Measurements from ENCODE around the gene BIN2. TPM values are rescaled to one million over a fixed set of nuclear protein-coding genes. Genes with fewer than 3 reads are reported as not detected.

The BIN2 gene
- total RNA-seq, 1 donor from 2014 or later, result 0.18 TPM

DNA sequence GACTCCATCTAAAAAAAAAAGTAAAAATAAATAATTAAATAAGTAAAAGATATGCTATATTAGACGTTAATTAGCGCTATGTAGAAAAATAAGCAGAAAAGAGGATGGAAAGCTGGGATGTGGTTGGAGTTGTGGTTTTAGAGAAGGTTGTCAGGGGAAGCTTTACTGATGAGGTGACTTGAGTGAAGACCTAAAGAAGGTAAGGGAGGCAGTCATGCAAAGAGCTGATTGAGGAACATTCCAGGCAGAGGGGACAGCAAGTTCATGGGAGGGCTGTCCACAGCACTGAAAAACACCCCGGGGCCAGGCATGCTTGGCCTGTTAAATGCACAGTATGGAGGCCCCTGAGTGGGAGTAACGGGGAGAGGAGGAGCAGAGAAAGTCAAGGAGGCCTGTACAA is 69.4 kb downstream of the BIN2 start:
- Mint-ChIP-seq H3K9me3 (no peaks in the 10 kb centered on the region), H3K4me3 (no peak overlapping the region), H3K4me1 (peaks cover 4% of the 10 kb centered on the region), H3K36me3 (peaks cover 4% of the 10 kb centered on the region), H3K27ac (peak overlapping the region; percentile 83), H3K27me3 (ENCODE audit: low read depth) (no peaks in the 10 kb centered on the region)
- TF ChIP-seq, protein P1, sequence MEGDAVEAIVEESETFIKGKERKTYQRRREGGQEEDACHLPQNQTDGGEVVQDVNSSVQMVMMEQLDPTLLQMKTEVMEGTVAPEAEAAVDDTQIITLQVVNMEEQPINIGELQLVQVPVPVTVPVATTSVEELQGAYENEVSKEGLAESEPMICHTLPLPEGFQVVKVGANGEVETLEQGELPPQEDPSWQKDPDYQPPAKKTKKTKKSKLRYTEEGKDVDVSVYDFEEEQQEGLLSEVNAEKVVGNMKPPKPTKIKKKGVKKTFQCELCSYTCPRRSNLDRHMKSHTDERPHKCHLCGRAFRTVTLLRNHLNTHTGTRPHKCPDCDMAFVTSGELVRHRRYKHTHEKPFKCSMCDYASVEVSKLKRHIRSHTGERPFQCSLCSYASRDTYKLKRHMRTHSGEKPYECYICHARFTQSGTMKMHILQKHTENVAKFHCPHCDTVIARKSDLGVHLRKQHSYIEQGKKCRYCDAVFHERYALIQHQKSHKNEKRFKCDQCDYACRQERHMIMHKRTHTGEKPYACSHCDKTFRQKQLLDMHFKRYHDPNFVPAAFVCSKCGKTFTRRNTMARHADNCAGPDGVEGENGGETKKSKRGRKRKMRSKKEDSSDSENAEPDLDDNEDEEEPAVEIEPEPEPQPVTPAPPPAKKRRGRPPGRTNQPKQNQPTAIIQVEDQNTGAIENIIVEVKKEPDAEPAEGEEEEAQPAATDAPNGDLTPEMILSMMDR (IDR thresholded peaks at IDR 0.05; ENCODE audit: unreplicated experiment), result no peak
- DNase-seq (ENCODE audit: low spot score in 2 of 2, unreplicated experiment in 2 of 2), result no peak

DNA sequence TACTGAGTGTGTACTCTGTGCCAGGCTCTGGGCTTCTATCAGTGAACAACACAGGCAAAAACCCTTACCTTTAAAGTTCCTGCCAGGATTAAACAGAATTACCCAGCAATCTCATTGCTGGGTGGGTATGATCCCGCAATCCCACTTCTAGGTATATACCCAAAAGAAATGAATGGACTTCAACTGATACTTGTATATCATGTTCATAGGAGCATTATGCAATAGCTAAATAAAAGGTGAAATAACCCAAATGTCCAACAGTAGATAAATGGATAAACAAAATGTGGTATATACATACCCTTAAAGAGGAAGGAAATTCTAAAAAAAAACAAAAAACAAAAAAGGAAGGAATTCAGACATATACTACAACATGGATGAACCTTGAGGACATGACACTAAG is 70.7 kb downstream of the BIN2 start:
- Mint-ChIP-seq H3K4me1 (peaks cover 4% of the 10 kb centered on the region), H3K4me3 (no peak overlapping the region), H3K9me3 (no peaks in the 10 kb centered on the region), H3K36me3 (peaks cover 4% of the 10 kb centered on the region), H3K27me3 (ENCODE audit: low read depth) (no peaks in the 10 kb centered on the region), H3K27ac (no peak overlapping the region)
- TF ChIP-seq, protein P1 (IDR thresholded peaks at IDR 0.05; ENCODE audit: unreplicated experiment), result no peak
- DNase-seq (ENCODE audit: low spot score in 2 of 2, unreplicated experiment in 2 of 2), result no peak

DNA sequence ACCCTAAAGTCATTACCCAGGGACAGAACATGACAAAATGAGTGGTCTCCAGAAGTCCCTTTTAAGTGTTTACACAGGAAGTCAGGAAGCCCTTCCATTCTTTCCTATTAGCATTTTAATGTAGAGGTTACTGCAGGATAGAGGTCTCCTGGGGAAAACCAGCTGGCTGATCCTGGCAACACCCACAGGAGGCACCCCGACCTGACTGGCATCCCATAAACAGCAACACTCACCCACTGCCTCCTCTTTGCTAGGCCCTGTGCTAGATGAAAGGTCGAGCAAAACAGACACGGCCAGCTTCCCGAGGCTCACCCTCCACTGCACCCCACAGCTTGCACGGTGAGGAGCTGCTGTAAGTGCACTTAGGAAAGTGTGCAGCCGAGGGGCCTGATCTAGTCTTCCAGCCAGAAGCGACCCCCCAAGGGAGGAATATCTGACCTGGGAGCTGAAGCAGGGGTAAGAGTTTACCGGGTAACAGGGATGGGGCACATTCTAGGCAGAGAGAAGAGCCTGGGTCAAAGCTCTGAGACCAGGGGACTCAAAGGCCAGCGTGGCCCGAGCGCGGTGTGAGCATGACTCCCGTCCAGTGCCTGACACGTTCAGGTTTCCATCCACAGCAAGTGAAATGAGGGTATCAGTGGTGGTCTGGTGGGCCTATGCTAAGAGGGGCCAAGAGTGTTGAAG is 76.3 kb downstream of the BIN2 start:
- Mint-ChIP-seq H3K27ac (no peak overlapping the region), H3K9me3 (no peaks in the 10 kb centered on the region), H3K36me3 (peaks cover 12% of the 10 kb centered on the region), H3K4me3 (no peak overlapping the region), H3K27me3 (ENCODE audit: low read depth) (no peaks in the 10 kb centered on the region), H3K4me1 (no peaks in the 10 kb centered on the region)
- TF ChIP-seq, protein P1 (IDR thresholded peaks at IDR 0.05; ENCODE audit: unreplicated experiment), result no peak
- DNase-seq (ENCODE audit: low spot score in 2 of 2, unreplicated experiment in 2 of 2), result no peak

DNA sequence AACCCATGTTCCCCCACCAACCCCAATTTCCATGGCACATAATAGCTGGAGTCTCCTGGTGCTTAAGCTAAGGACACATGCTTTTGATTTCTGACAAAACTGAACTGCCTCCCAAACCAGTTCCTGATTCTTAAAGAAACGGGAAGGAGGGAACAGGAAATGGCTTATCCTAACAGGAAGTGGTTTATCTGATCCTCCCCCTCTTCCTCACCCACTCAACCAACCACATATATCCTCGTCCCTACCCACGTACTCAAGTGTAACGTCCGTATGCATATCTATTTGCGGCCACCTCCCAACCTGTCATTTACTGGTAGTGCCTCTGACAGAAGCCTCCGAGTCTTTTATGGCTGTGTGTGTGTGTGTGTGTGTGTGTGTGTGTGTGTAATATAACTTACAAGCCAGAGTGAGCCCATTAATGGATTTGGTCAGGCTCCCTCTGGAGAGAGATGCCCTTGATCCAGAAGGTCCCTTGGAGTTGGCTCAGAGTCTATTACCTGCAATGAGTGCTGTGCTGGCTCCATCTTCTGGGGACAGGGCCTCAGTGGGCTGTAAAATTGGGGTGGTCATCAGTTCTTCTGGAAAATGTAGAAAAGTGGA is 77.6 kb downstream of the BIN2 start:
- no peaks in the 10 kb centered on the region for H3K4me1 Mint-ChIP-seq
- H3K27me3 Mint-ChIP-seq (ENCODE audit: low read depth), result no peaks in the 10 kb centered on the region
- H3K36me3 Mint-ChIP-seq, result peaks cover 16% of the 10 kb centered on the region
- no peaks in the 10 kb centered on the region for H3K9me3 Mint-ChIP-seq
- H3K4me3 Mint-ChIP-seq, result no peak overlapping the region
- TF ChIP-seq, protein P1 (IDR thresholded peaks at IDR 0.05; ENCODE audit: unreplicated experiment), result no peak
- no peak for DNase-seq (ENCODE audit: low spot score in 2 of 2, unreplicated experiment in 2 of 2)
- peak overlapping the region; percentile 53 for H3K27ac Mint-ChIP-seq

DNA sequence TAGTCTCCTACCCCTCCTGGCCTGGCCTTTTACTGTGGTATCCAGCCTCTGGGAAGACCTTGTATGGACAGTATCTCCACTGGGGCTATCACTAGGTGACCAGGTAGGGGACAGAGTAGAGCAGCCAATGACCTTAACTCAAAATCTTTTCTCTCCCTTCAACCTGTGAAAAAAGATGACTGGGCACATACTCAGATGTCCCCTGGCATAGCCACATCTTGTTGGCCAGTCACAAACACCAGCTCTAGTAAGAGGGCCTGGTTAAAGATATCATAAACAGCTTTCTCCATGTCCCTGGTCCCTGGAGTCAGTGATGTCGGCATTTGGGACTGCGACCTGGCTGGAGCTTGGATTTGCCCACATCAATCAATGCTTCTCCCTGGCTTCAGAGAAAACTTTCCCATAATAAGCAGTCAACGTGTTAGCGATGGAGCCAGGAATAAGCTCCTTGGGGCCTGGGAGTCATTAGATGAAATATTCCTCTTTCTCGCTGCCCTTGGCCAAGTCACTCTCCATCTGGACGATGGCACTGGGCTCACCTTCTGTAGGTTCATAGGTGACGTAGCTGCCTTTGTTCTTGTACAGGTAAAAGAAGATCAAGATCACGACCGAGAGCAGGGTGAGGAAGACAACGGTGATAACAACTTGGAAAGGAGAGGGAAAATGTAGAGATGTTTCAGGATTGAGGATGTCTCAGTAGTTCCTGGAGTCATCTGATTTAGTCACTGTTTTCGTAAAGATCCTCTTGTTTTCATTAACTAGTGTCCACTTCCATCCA is 78.3 kb downstream of the BIN2 start:
- TF ChIP-seq, protein P1 (IDR thresholded peaks at IDR 0.05; ENCODE audit: unreplicated experiment), result no peak
- Mint-ChIP-seq H3K4me1 (peaks cover 3% of the 10 kb centered on the region), H3K27ac (peak overlapping the region; percentile 53), H3K4me3 (no peak overlapping the region), H3K9me3 (no peaks in the 10 kb centered on the region), H3K36me3 (peaks cover 16% of the 10 kb centered on the region), H3K27me3 (ENCODE audit: low read depth) (no peaks in the 10 kb centered on the region)
- no peak for DNase-seq (ENCODE audit: low spot score in 2 of 2, unreplicated experiment in 2 of 2)

Measured in mesothelial cell of epicardium (in vitro differentiated cells).